Caco-2 (cell line): ENCODE data around the gene RAB36. TPM values are rescaled to one million over a fixed set of nuclear protein-coding genes. Genes with fewer than 3 reads are reported as not detected.

Experiments used
- BruUV-seq: library from RNA; stranded (reverse); fragments of 400-500 nt; replicated peaks from 2 replicates; lab custom pipeline; 2021; lab: Mats Ljungman, UMichigan
- CTCF ChIA-PET: fragments of 300-600 bp; sonication (Branson Sonifier 250); formaldehyde crosslinking; loops from one replicate; lab custom pipeline; 2022; ENCODE audit warnings: antibody characterized with exemption; lab: Charles Lee
- POLR2A ChIA-PET: fragments of 300-600 bp; sonication (Branson Sonifier 250); formaldehyde crosslinking; loops from one replicate; lab custom pipeline; 2022; ENCODE audit warnings: antibody characterized with exemption; lab: Charles Lee
- DNase-seq, 2 experiments: peaks; one replicate each; pipeline versions ENCODE4 v3.0.0 to v3.0.0-alpha.2; 2020 to 2022
- H3K27me3 ChIP-seq: replicated peaks from 2 replicates; pipeline ENCODE4 v1.6.0; 2011; ENCODE audit warnings: low read length; ENCODE audit not compliant: control insufficient read depth, insufficient read depth
- H3K36me3 ChIP-seq: 2 replicates; pipeline ENCODE4 v1.5.1; 2011; ENCODE audit warnings: low read length; ENCODE audit not compliant: control insufficient read depth, insufficient read depth
- H3K4me1 ChIP-seq: fragments of 250-450 bp; sonication (Bioruptor Pico); 2 replicates; pipeline ENCODE4 v1.5.1; 2020; ENCODE audit warnings: mild to moderate bottlenecking
- H3K4me3 ChIP-seq: 2 replicates; pipeline ENCODE4 v1.5.1; 2011; ENCODE audit warnings: low read depth, mild to moderate bottlenecking, control low read depth, low read length
- H3K9me3 ChIP-seq: fragments of 250-450 bp; sonication (Bioruptor Pico); 2 replicates; pipeline ENCODE4 v1.5.1; 2020; ENCODE audit warnings: mild to moderate bottlenecking, moderate library complexity
- H3K27ac Mint-ChIP-seq: one replicate; pipeline ENCODE4 v1.8.0; 2022; ENCODE audit warnings: mixed read lengths; ENCODE audit not compliant: unreplicated experiment
- H3K27me3 Mint-ChIP-seq: one replicate; pipeline ENCODE4 v1.8.0; 2022; ENCODE audit warnings: mixed read lengths; ENCODE audit not compliant: insufficient read depth, unreplicated experiment
- H3K36me3 Mint-ChIP-seq: one replicate; pipeline ENCODE4 v1.8.0; 2022; ENCODE audit warnings: mild to moderate bottlenecking, mixed read lengths; ENCODE audit not compliant: insufficient read depth, unreplicated experiment
- H3K4me1 Mint-ChIP-seq: one replicate; pipeline ENCODE4 v1.8.0; 2022; ENCODE audit warnings: low read depth, mixed read lengths; ENCODE audit not compliant: unreplicated experiment
- H3K4me3 Mint-ChIP-seq: one replicate; pipeline ENCODE4 v1.8.0; 2022; ENCODE audit warnings: mild to moderate bottlenecking, moderate library complexity, mixed read lengths; ENCODE audit not compliant: unreplicated experiment
- H3K9me3 Mint-ChIP-seq: one replicate; pipeline ENCODE4 v1.8.0; 2022; ENCODE audit warnings: mixed read lengths; ENCODE audit not compliant: unreplicated experiment
- CTCF ChIP-seq, 2 experiments: fragments of 200-600 bp in 1 of 2; IDR thresholded peaks; 1 replicate in 1 of 2; 2 replicates in 1 of 2; pipeline versions ENCODE4 v1.5.1 to v1.8.0; 2011 to 2022; ENCODE audit warnings: antibody characterized with exemption in 1 of 2, control low read depth in 1 of 2, inconsistent platforms in 1 of 2, low read depth in 1 of 2, low read length in 1 of 2, mild to moderate bottlenecking in 1 of 2, moderate library complexity in 1 of 2; ENCODE audit not compliant: insufficient read depth in 1 of 2, severe bottlenecking in 1 of 2, unreplicated experiment in 1 of 2
- intact Hi-C: fragments of 100-400 bp; cut with micrococcal nuclease; formaldehyde crosslinking; loops from one replicate; pipeline ENCODE4 v1.10.0; 2022; ENCODE audit not compliant: unreplicated experiment
- total RNA-seq: library from RNA; stranded (reverse); gene quantifications from 2 replicates; pipeline ENCODE4 v1.2.3, GENCODE V29; 2022

The RAB36 gene
- total RNA-seq, 1 experiment from 2014 or later = 0.52 TPM

DNA sequence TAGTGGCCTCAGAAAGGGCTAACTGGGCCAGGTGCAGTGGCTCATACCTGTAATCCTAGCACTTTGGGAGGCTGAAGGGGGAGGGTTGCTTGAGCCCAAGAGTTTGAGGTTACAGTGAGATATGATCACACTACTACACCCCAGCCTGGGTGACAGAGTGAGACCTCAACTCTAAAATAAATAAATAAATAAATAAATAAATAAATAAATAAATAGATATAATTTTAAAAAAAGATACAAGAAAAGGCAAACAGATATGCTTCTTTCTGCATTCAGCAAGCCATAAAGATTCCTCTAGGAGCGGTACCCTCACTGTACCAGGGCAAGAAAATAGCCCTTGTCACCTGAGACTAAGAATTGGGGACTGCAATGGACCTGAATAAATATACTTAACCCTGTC, 2.2 kb upstream of the RAB36 start:
- no peak for TF ChIP-seq CTCF (IDR thresholded peaks at IDR 0.05; ENCODE audit: insufficient read depth in 1 of 2, low read depth in 1 of 2, low read length in 1 of 2, severe bottlenecking in 1 of 2, unreplicated experiment in 1 of 2)
- H3K9me3 ChIP-seq = no peaks in the 10 kb centered on the region
- no peaks in the 10 kb centered on the region for H3K36me3 Mint-ChIP-seq
- CTCF ChIA-PET = no interaction called here
- no peak overlapping the region for H3K4me3 ChIP-seq
- H3K27me3 Mint-ChIP-seq = no peaks in the 10 kb centered on the region
- H3K36me3 ChIP-seq = no peaks in the 10 kb centered on the region; the same call in 1 of the 2 replicates
- H3K27ac Mint-ChIP-seq = peak overlapping the region; percentile 94
- DNase-seq = no peak
- peaks cover 27% of the 10 kb centered on the region for H3K4me1 Mint-ChIP-seq
- intact Hi-C loops = no loop called here
- no peaks in the 10 kb centered on the region for H3K27me3 ChIP-seq
- peak overlapping the region; percentile 70 for H3K4me3 Mint-ChIP-seq
- POLR2A ChIA-PET = no interaction called here
- H3K9me3 Mint-ChIP-seq = no peaks in the 10 kb centered on the region
- H3K4me1 ChIP-seq = peaks cover 33% of the 10 kb centered on the region
- no TSS peak for BruUV-seq

DNA sequence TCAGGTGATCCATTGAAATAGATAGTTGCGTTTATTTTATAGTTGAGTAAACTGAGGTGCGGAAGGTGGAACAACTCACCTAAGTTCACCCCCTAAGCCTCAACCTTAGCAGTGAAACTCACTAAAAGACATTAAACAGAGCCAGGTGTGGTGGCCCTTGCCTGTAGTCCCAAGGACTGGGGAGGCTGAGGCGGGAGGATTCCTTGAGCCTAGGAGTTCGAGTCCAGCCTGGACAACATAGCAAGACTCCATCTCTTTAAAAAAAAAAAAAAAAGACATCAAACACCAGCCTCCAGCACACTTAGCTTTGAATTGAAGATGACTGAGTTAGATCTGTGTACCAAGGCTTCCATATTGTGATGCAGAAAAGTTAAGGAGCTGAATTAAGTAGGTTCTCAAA, 845 bp upstream of the RAB36 start:
- H3K36me3 ChIP-seq = no peaks in the 10 kb centered on the region
- no peak overlapping the region for H3K4me3 ChIP-seq
- no peaks in the 10 kb centered on the region for H3K9me3 ChIP-seq
- H3K27me3 ChIP-seq = no peaks in the 10 kb centered on the region
- ChIA-PET CTCF (interaction anchor here (0.5 kb wide), 1 partner anchor 118 kb away, joined by 7 read pairs; no protein-coding TSS in a partner anchor), POLR2A (no interaction called here)
- intact Hi-C loops = no loop called here
- Mint-ChIP-seq H3K27me3 (no peaks in the 10 kb centered on the region), H3K9me3 (no peaks in the 10 kb centered on the region), H3K36me3 (no peaks in the 10 kb centered on the region), H3K4me1 (peaks cover 28% of the 10 kb centered on the region), H3K4me3 (no peak overlapping the region), H3K27ac (no peak overlapping the region)
- no peak for TF ChIP-seq CTCF (IDR thresholded peaks at IDR 0.05; ENCODE audit: insufficient read depth in 1 of 2, low read depth in 1 of 2, low read length in 1 of 2, severe bottlenecking in 1 of 2, unreplicated experiment in 1 of 2)
- BruUV-seq = no TSS peak
- DNase-seq = no peak
- peaks cover 35% of the 10 kb centered on the region for H3K4me1 ChIP-seq

DNA sequence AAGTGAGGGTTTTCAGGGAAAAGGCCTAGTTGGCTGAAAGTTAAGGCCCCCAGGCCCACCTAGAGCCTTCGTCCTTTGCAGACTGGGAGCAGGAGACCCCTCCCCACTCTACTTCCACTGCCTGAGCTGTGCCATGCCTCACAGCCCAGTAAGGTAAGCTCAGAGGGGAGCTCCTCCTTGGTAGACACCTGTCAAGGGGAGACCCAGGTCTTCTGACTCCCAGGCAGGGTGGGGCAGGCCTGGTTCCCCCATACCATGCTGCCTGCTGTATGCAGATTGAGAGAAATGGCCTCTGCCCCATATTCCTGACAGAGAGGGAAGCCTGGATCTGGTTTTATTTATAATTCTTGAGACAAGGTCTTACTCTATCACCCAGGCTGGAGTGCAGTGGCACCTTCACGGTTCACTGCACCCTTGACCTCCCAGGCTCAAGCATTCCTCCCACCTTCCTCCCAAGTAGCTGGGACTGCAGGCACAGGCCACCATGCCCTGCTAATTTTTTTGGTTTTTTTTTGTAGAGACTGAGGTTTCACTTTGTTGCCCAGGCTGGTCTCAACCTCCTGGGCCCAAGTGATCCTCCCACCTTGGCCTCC, 697 bp downstream of the RAB36 start:
- BruUV-seq = no TSS peak
- no peak for TF ChIP-seq CTCF (IDR thresholded peaks at IDR 0.05; ENCODE audit: insufficient read depth in 1 of 2, low read depth in 1 of 2, low read length in 1 of 2, severe bottlenecking in 1 of 2, unreplicated experiment in 1 of 2)
- Histone ChIP-seq H3K36me3 (no peaks in the 10 kb centered on the region), H3K4me1 (peaks cover 35% of the 10 kb centered on the region), H3K27me3 (no peaks in the 10 kb centered on the region), H3K4me3 (no peak overlapping the region), H3K9me3 (no peaks in the 10 kb centered on the region)
- H3K36me3 Mint-ChIP-seq = no peaks in the 10 kb centered on the region
- H3K27ac Mint-ChIP-seq = no peak overlapping the region
- no peaks in the 10 kb centered on the region for H3K27me3 Mint-ChIP-seq
- no peak for DNase-seq
- H3K4me1 Mint-ChIP-seq = peaks cover 33% of the 10 kb centered on the region
- intact Hi-C loops = no loop called here
- ChIA-PET POLR2A (no interaction called here), CTCF (interaction anchor here (2.3 kb wide), 1 partner anchor 11 kb away, joined by 12 read pairs; no protein-coding TSS in a partner anchor)
- no peaks in the 10 kb centered on the region for H3K9me3 Mint-ChIP-seq
- H3K4me3 Mint-ChIP-seq = peak overlapping the region; percentile 20
